Left kidney (tissue), 8 donors: ENCODE measurements around the gene PTPRU. TPM values are rescaled to one million over a fixed set of nuclear protein-coding genes. Genes with fewer than 3 reads are reported as not detected.
A peak's percentile ranks its signal among the peaks of the same experiment; 100 is the strongest.

ENCODE experiments used
- DNase-seq: peaks from one replicate; pipeline ENCODE4 v3.0.0-alpha.2; 2013
- long read RNA-seq, 8 donors: transcript quantifications; one replicate each; lab custom pipeline, GENCODE V29; 2026
- polyA plus RNA-seq: library from polyadenylated mRNA; unstranded; fragments of 120-200 nt; gene quantifications from one replicate; pipeline ENCODE4 v1.2.1, GENCODE V29; 2013; ENCODE audit not compliant: insufficient read length

The PTPRU gene
- 13.1 TPM for polyA plus RNA-seq
- long read RNA-seq, donor 1, partial matches to known transcripts: 0 of 1 reads
- long read RNA-seq, donor 1, other reads (novel, unspliced or antisense): 0 of 1 reads
- long read RNA-seq, donor 2, full-length matches to known transcripts: 1 of 1 reads
- long read RNA-seq, donor 2, partial matches to known transcripts: 0 of 1 reads
- long read RNA-seq, donor 2, other reads (novel, unspliced or antisense): 0 of 1 reads
- long read RNA-seq, donor 3, partial matches to known transcripts: 7 of 7 reads
- long read RNA-seq, donor 3, other reads (novel, unspliced or antisense): 0 of 7 reads
- long read RNA-seq, donor 4: 0 reads
- long read RNA-seq, donor 5: 0 reads
- long read RNA-seq, donor 6: 0 reads
- long read RNA-seq, donor 7: 0 reads
- long read RNA-seq, donor 8: 0 reads

DNA sequence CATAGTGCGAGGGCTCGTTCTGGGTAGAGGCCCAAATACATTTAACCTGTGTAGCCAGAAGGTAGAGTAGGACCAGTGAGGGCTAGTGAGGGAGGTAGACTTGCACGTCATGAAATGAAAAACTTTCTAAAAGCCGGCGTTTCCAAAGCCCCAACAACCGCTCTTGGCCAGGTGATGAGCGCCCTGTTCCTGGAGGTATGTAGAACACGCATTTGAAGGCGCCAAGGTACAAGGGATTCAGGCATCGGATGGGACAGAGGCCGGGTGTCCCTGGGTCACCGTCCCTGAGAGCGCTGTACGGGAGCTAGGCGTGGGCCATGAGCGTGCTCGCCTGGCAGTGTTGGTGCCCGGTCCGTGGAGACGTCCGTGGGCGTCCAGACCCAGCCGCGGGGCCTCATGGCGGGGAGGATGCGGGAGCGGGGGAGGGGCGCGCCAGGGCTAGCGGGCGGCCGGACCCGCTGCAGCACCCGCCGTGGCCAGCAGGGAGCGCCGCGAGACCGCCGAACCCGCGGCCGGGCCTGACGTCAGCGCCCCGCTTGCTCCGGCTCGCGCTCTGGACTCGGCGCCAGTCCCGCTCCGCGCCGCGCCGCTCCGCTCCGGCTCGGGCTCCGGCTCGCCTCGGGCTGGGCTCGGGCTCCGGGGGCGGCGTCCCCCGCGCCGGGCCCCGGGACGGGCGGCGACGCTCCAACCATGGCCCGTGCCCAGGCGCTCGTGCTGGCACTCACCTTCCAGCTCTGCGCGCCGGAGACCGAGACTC, at the start of gene PTPRU:
Gene PTPRU (plus strand): TSS at position 568 of the 757 bp plus-strand sequence. CDS start 123 bp downstream, at position 691.
- peak; percentile 70 for DNase-seq

DNA sequence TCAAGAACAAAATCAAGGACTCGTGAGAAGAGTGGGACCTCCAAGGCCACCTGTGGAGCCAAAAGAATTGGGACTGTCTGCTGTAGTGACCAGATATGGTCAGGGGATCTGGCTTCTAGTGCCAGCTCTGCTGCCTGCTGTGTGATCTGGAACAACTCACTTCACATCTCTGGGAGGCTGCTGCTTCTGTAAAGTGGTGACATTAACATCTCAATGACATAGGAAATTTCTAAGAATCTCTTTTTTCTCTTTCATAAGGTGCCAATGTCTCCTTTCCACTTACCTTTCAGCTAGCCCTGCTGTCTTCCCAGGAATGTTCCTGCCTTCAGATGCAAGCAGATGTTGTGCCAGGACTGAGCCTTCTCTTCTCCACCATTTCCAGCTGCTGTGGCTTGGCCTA, 49.6 kb upstream of the PTPRU start:
- DNase-seq: no peak

DNA sequence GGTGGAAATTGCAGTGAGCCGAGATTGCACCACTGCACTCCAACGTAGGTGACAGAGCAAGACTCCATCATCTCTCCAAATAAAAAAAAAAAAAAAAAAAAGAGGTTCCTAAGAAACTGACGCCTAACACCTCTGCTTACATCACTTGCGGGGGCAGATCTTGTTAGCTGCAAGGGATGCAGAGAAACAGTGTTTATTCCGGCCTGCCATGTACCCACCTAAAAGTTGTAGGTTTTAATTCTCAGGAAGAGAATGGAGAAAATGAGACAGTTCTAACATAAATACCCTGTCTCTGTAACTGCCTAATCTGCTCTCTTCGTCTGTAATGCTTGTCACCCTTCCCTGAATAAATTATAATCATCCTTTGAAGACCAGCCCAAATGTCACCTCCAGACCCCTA, 45.6 kb upstream of the PTPRU start:
- DNase-seq: no peak

DNA sequence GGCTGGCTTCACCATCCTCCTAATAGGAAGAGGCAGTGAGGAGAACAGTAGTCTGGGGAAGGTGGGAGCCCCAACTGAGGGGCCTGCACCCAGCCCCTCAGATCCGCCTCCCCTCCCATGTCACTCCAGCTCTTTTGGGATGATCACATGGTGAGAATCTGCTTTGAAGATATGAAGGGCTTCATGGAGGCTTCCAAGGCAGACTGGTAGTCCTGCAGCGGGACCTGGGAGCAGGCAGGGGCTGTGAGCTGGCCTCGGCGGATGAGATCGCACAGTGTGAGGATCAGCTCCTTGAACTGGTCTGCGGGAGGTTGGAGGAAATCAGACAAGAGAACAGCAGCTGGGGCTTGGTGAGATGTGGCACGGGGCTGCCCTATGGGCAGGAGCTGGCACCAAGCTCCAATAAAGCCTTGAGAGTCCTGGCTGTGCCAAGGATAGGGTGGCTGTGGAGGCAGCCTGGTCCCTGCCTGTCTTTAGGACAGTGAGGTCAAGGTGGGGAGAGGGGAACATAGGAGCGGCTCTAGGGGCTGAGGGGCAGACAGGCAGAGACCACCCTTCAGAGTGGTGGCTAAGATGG, 42.4 kb upstream of the PTPRU start:
- DNase-seq: no peak

DNA sequence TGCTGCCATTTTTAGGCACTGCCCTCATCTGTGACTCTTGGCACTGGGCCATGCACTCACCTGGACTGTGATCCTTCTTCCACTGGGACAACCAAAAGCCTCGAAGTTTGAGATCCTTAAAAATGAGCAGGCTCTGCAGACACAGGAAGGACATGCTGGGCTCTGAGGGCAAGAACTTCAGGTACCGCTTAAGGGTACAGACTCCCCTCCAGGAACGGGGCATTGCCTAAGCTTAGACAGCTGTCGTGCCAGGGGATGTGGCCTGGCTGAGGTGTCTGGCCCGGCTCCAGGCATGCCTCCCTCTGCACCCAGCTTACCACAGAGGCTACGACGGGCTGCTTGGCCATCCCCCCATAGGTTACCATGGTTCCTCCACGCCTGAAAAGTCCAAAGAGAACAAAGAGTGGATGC, 40.4 kb upstream of the PTPRU start:
- no peak for DNase-seq

DNA sequence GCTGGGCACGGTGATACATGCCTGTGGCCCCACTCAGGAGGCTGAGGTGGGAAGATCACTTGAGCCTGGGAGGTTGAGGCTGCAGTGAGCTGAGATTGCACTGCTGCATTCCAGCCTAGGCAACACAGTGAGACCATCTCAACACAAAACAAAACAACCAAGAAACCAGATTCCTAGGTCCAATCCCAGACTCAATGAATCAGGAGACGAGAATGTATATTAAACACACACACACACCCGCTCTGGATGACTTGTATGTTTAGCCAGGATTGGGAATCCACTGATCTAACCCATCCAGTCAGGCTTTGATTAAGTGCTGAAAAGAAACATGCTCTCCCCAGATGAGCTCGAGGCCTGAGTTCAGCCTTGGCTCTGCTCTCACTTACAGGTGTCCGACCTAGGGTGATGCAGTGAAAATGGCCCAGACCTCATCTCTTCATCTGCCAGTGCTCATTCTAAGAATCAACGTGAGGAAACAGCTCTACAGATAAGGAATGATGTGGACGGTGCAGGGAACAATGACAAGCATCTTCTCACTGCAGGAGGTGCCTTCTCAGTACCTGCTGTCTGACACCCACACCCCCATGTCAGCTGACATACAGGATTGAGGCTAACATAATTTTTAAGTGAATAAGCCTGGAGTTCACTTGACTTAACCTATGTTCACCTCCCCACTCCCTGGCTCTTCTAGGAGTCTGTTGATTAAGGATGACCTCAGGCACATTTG, 39.3 kb upstream of the PTPRU start:
- DNase-seq: no peak

DNA sequence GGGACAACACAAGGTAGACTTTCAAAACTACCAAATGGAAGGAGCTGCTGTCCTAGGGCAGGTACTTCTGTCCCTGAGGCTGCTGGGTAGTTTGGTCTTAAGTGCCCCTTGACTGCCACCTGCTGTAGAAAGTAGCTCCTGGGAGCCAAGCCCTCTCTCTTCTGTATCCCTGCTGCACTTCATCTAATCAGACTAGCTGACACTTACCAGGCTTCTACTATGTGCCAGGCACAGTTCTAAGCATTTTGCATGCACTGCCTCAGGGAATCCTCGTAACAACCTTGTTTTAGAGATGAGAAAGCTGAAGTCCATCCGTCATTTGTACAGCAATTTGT, 38.8 kb upstream of the PTPRU start:
- no peak for DNase-seq

DNA sequence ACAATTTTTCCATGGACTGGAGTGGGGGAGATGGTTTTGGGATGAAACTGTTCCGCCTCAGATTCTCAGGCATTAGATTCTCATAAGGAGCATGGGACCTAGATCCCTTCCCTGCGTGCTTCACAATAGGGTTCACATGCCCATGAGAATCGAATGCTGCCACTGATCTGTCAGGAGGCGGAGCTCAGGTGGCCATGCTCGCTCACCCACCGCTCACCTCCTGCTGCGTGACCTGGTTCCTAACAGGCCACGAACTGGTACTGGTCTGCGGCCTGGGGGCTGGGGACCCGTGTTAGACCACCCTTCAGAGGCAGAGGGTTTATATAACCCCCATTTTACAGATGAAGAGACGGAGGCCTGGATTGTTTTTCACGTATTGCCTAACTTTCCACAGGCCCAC, 38.3 kb upstream of the PTPRU start:
- DNase-seq: no peak

DNA sequence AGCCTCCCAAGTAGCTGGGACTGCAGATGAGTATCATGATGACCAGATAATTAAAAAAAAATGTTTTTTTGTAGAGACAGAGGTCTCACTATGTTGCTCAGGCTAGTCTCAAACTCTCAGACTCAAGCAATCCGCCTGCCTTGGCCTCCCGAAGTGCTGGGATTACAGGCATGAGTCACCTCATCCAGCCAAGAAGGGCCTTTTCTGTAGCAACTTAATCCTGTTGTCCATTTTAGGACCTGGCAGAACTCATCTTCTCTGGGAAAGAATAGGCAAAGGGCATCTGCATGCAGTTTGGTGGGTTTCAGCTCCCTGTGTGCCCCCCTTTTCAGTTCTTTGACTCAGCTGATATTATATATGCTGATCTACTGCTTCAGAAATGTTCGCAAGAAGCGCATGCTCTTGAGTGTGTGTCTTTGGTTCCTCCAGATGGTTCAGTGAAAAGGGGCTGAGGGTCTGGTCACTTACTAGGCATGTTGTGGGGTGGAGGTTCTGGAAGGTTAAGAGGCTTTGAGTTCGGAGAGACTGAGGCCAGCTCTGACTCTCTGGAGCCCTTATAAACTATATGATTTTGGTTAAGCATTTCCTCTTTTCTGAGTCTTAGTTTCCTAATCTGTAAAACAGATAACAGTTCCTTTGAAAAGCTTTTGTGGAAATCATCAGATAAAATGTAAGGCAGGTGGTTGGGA, 35.3 kb upstream of the PTPRU start:
- DNase-seq: no peak

DNA sequence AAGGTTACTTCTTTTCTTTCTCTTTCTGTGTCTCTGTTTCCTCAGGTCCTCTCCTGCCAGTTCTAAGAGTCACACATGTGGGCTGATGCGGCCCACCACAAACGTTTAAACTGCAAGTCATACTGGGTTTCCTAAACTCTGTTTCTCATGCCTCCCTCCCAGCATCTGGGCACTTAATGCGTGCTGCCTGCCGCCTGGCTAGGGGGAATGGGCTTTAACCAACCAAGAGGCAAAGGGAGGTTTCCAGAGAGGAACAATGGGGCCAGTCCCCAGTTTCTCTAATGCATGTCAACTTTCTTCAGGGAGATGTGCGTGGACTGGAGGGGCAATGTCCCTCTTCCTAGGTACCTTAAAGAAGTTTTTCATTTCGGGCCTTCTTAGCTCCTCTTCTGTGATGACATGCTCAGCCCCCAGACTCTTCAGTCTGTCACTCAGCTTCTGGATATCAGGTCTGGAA, 34.7 kb upstream of the PTPRU start:
- DNase-seq: no peak

DNA sequence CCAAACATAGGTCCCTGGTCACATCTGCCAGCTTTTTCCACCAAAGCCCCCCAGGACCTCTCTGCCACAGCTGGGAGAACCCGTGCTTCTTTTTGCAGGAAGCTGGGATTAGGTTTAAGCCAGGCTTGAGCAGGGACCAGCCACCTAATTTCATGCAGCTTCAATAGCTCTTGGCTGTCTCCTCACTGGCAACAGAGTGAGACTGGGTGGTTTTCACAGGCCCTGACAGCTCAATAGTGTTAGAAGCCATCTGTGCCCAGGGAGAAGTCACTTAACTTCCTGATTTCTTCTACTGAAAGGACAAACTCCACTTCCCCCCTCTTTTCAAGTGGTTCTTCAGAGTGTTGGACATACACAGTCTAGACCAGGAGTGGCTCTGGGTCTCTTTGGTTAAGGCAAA, 34.3 kb upstream of the PTPRU start:
- DNase-seq: no peak

DNA sequence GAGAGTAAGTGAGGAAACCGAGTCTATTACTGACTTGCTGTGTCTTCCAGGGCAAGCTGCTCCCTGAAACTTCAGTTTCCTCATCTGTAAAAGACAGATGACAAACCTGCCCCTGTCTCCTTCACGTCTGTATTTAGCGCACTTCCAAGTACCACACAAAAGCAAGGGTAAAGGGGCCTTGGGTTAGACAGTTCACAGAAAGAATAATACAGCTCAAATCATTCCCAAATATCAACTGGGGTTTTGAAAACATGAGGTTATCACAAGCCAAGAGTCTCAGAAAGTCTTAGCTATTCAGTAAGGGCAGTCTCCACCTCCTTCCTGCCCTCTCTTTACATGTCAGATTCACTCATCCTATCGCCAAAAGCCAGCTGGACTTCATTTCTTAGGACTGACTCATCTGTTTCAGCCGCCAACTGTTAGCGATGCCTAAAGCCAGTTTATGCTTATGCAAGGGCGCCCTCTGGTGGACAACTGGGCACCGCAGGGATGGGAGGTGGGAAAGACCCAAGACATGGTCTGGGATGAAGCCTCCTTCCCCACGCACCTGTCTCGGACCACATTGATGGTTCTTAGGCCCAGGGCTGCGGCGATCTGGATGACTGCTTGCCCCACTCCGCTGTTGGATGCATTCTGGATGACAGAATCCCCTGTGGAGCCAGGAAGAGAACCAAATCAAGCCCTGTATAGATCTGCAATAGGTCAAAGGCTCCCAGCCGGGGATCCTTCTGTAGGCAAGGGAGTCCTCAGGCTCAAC, 33.6 kb upstream of the PTPRU start:
- peak; percentile 93 for DNase-seq

DNA sequence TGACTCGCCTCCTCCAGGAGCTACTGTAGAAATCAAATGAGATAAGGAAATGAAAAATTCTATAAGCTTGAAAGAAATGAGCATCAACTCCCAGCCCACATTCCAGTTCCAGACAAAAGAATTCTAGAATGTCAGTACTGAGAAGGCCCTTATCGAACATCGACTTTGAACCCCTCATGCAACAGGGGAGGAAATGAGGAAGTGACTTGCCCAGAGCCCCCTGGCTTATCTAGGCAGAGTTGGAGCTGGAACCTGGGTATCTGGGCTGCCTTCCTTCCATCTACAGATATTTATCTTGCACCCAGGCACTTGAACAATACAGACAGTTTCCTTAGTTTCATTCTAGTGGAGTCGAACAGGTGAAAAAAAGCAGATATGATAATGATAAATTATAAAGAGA, 27.9 kb upstream of the PTPRU start:
- DNase-seq: no peak

DNA sequence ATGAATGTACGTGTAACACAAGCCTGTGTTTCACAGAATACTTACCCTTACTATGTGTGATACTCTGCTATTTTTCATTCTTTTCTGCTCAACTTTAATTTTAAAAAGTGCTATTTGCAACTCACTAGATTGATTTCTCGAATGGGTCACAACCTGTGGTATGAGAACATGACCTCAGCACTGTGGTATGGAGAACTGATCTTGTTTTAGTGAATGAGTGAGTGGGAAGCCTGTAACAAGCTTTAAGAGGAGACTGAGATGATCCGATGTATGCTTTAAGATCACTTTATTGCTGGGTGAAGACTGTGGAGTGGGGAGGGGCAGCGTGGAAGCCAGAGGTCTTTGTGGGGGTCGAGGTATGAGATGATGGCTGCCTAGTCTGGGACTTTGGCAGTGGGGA, 27.1 kb upstream of the PTPRU start:
- DNase-seq: no peak

DNA sequence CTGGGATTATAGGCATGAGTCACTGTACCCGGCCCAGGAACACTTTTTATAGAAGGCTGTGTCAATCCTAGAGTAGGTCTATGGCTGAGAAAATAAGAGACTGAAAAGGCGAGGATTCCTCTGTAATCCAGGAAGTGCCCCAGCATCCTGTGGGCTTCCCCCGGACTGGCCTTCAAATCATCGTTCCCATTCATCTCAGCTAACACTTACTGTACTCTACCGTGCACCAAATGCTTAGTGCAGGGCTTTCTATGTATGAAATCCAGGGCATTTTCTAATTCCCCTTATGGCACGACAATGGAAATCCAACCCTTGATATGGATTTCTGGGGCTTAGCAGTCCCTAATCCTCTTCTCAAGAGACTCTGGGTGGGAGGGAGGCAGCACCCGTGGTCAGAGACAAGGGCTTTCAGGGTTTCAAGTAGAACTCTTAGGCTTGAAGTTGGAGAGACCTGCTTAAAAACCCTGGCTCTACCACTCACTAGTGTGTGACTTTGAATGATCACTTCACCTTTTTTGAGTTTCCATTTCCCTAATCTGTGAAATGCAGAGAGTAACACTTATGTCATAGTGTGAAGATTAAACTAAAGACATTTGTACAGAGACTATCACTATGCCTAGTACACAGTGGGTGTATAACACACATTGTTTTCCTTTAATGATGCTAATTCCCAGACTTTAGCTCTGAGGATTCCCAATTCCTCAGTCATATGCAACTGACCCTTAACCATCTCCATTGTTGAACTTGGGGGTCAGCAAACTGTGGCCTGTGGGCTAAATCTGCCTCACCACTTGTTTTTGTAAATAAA, 25.8 kb upstream of the PTPRU start:
- DNase-seq: no peak

DNA sequence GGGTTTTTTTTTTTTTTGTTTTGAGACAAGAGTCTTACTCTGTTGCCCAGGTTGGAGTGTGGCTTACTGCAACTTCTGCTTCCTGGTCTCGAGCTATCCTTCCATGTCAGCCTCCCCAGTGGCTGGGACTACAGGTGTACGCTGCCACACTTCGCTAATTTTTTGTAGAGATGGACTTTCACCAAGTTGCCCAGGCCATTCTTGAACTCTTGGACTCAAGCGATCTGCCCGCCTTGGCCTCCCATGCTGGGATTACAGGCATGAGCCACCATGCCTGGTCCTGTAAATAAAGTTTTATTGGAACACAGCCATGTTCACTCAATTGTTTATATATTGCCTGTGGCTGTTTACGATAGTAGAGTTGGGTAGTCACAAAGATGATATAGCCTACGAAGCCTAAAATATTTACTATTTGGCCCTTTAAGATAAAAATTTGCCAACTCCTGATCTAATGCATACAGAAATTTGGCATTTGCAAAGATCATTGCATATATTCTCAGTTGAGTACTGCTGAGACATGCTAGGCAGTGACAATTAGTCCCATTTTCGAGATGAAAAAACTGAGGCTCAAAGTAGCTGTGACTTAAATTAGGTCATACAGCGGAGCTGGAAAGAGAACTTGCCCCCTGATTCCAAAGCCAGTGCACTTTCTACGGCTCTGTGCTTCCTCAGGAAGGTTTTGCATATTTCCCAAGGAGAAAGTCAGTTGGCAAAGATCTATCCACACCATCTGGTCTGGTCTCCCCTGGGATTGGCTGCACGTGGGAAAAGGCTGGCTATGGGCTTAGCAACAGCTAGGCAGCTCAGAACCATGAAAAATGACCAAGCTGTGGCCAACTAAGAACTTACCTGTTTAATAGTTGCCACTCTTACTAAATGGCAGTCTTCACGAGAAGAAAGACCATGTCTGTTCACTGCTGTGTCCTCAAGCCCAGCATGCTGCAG, 25.0 kb upstream of the PTPRU start:
- DNase-seq: no peak

DNA sequence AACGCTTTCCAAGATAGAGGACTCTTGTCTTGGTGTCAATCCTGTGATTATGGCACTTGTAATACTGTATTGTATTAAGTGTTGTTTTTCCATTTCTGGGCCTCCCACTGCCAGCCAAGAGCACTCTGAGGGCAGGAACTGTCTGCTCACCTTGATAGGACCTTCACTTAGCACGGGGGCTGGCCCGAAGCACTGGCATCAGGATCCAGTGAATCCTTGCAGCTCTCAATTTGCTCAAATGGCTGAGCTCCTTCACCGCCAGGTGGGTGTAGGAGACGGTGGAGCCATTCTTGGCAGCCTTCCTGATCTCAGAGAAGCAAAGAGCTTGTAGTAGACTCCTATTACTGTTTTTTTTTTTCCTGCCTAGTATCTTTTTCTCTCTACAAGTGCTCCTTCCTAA, 23.3 kb upstream of the PTPRU start:
- no peak for DNase-seq

DNA sequence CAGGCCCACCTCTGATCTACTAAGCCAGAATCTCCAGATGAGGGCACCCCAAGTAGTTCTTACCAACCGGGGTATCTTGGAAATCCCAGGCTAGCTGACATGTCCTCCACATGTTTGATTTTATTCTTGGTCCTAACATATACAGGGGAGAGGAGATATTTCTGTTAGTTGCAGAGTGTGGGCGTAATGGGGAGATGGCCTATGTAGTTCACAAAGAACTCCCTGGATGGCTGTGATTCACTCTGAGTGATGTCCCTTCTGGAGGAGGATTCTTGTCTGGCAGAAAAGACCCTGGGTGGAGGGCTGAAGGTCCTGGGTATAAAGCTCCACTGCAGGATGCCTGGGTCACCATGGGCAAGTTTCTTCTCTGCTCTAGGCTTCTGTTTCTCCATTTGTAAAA, 18.7 kb upstream of the PTPRU start:
- no peak for DNase-seq

DNA sequence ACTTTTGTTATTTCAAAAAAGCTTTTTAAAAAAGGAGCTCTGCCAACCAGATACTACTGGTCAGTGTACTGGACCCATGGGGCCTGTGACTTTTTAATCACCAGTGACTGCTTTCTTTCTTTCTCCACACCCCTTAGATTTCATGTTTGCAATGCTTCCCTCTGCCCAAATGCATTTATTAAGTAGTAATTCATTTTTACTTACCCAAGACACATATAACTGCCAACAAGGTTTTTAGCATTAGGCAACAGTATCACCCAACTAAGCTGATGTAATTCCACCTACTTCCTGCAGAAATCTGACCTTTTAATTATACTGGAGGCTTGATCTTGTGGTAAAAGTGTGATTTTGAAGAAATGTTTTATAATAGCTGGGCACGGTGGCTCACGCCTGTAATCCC, 18.1 kb upstream of the PTPRU start:
- no peak for DNase-seq
